Fibroblast of lung (primary cell): ENCODE data around the gene KCNMB3. TPM values are rescaled to one million over a fixed set of nuclear protein-coding genes. Genes with fewer than 3 reads are reported as not detected.

ENCODE experiments used
- DNase-seq, 2 donors: peaks; one replicate each; pipeline versions ENCODE4 v3.0.0 to v3.0.0-alpha.2; 2010; ENCODE audit warnings: low read depth in 2 of 2
- H2AFZ ChIP-seq: 2 replicates; pipeline ENCODE4 v1.5.1; 2012; ENCODE audit warnings: low read length, control low read depth, inconsistent platforms
- H3K27ac ChIP-seq: 2 replicates; pipeline ENCODE4 v1.5.1; 2011; ENCODE audit warnings: low read length, control low read depth; ENCODE audit not compliant: insufficient read depth
- H3K27me3 ChIP-seq: 2 replicates; pipeline ENCODE4 v1.5.1; 2011; ENCODE audit warnings: mild to moderate bottlenecking, low read length; ENCODE audit not compliant: control insufficient read depth, insufficient read depth
- H3K36me3 ChIP-seq: 2 replicates; pipeline ENCODE4 v1.5.1; 2011; ENCODE audit warnings: low read length; ENCODE audit not compliant: control insufficient read depth, insufficient read depth
- H3K4me1 ChIP-seq: 2 replicates; pipeline ENCODE4 v1.5.1; 2011; ENCODE audit warnings: low read length; ENCODE audit not compliant: control insufficient read depth, insufficient read depth; ENCODE audit errors: extremely low read depth
- H3K4me2 ChIP-seq: 2 replicates; pipeline ENCODE4 v1.5.1; 2011; ENCODE audit warnings: low read length, control low read depth; ENCODE audit not compliant: insufficient read depth; ENCODE audit errors: extremely low read depth
- H3K4me3 ChIP-seq, 4 experiments: fragments of 200-600 bp in 1 of 4; sonication (generic) in 1 of 4; replicated peaks in 1 of 4; 2 replicates each; pipeline ENCODE4 v1.5.1; 2011 to 2016; ENCODE audit warnings: low read length in 4 of 4, low read depth in 3 of 4, mild to moderate bottlenecking in 3 of 4, control low read depth in 2 of 4, inconsistent platforms in 1 of 4, mixed read lengths in 1 of 4; ENCODE audit not compliant: insufficient read depth in 1 of 4; ENCODE audit errors: control extremely low read depth in 1 of 4
- H3K79me2 ChIP-seq: 2 replicates; pipeline ENCODE4 v1.5.1; 2012; ENCODE audit warnings: mild to moderate bottlenecking, low read length, inconsistent platforms; ENCODE audit not compliant: control insufficient read depth, insufficient read depth
- H3K9ac ChIP-seq: 2 replicates; pipeline ENCODE4 v1.5.1; 2011; ENCODE audit warnings: mild to moderate bottlenecking, low read length, control low read depth; ENCODE audit not compliant: insufficient read depth
- H3K9me3 ChIP-seq: 2 replicates; pipeline ENCODE4 v1.5.1; 2012; ENCODE audit warnings: low read depth, low read length; ENCODE audit not compliant: control insufficient read depth, insufficient read depth
- H4K20me1 ChIP-seq: 2 replicates; pipeline ENCODE4 v1.5.1; 2011; ENCODE audit warnings: low read length; ENCODE audit not compliant: control insufficient read depth, insufficient read depth; ENCODE audit errors: extremely low read depth
- CTCF ChIP-seq, 2 donors: IDR thresholded peaks in 1 of 2; conservative IDR thresholded peaks in 1 of 2; 1 replicate in 1 of 2; 2 replicates in 1 of 2; pipeline ENCODE4 v1.5.1; 2011 to 2012; ENCODE audit warnings: low read length in 2 of 2, control low read depth in 1 of 2, inconsistent platforms in 1 of 2, low read depth in 1 of 2, mild to moderate bottlenecking in 1 of 2
- EZH2 ChIP-seq: IDR thresholded peaks from 2 replicates; pipeline ENCODE4 v1.5.1; 2012; ENCODE audit warnings: low read length, control low read depth, mild to moderate bottlenecking; ENCODE audit errors: missing control alignments
- polyA plus RNA-seq, 2 donors: library from polyadenylated mRNA; depleted of rRNA in 1 of 2; stranded (reverse) in 1 of 2; unstranded in 1 of 2; fragments of >200 nt; gene quantifications; 2 replicates each; pipeline ENCODE4 v1.2.1, GENCODE V29; 2011 to 2012; ENCODE audit warnings: missing spikeins in 1 of 2
- total RNA-seq: library from RNA; depleted of rRNA; stranded (reverse); fragments of >200 nt; gene quantifications from 2 replicates; pipeline ENCODE4 v1.2.1, GENCODE V29; 2014

Gene KCNMB3
- total and polyA plus RNA-seq, 2 donors (not counting 1 experiment from before 2014, with no cell fraction given): 1.3 to 1.5 TPM

GRCh38 chr3:179297971-179298725 is 47.2 kb upstream of the KCNMB3 start:
- Histone ChIP-seq H3K27me3 (no peaks in the 10 kb centered on the region), H3K9ac (no peak overlapping the region), H3K36me3 (no peaks in the 10 kb centered on the region), H3K4me1 (no peaks in the 10 kb centered on the region), H3K4me3 (no peak overlapping the region), H2AFZ (no peak overlapping the region), H3K27ac (no peak overlapping the region), H4K20me1 (no peaks in the 10 kb centered on the region), H3K9me3 (no peaks in the 10 kb centered on the region), H3K79me2 (no peaks in the 10 kb centered on the region), H3K4me2 (no peak overlapping the region)
- peak in 1 of 2 donors; percentile 21 for DNase-seq
- TF ChIP-seq EZH2: no peak
- no peak for TF ChIP-seq CTCF (conservative IDR thresholded peaks at IDR 0.05 in 1 of 2, IDR thresholded peaks at IDR 0.05 in 1 of 2; ENCODE audit: low read depth in 1 of 2, low read length in 2 of 2)

- peak in 1 of 2 donors; percentile 20 for DNase-seq
Observed at GRCh38 chr3:179292450-179292849, 41.5 kb upstream of the KCNMB3 start.

GRCh38 chr3:179289295-179289694 is 38.4 kb upstream of the KCNMB3 start:
- Histone ChIP-seq H3K4me1 (no peaks in the 10 kb centered on the region), H3K9me3 (no peaks in the 10 kb centered on the region), H3K36me3 (no peaks in the 10 kb centered on the region), H3K9ac (no peak overlapping the region), H3K4me3 (no peak overlapping the region), H3K27me3 (no peaks in the 10 kb centered on the region), H3K4me2 (no peak overlapping the region), H3K27ac (no peak overlapping the region), H2AFZ (no peak overlapping the region), H4K20me1 (no peaks in the 10 kb centered on the region), H3K79me2 (no peaks in the 10 kb centered on the region)
- DNase-seq: no peak
- TF ChIP-seq CTCF (conservative IDR thresholded peaks at IDR 0.05 in 1 of 2, IDR thresholded peaks at IDR 0.05 in 1 of 2; ENCODE audit: low read depth in 1 of 2, low read length in 2 of 2): no peak
- no peak for TF ChIP-seq EZH2

More at GRCh38 chr3:179292450-179292849, 41.5 kb upstream of the KCNMB3 start:
- Histone ChIP-seq H3K9ac (no peak overlapping the region), H3K4me2 (no peak overlapping the region), H2AFZ (no peak overlapping the region), H3K4me3 (no peak overlapping the region), H4K20me1 (no peaks in the 10 kb centered on the region), H3K27ac (no peak overlapping the region), H3K36me3 (no peaks in the 10 kb centered on the region), H3K9me3 (no peaks in the 10 kb centered on the region), H3K27me3 (no peaks in the 10 kb centered on the region), H3K79me2 (no peaks in the 10 kb centered on the region), H3K4me1 (no peaks in the 10 kb centered on the region)
- TF ChIP-seq CTCF (conservative IDR thresholded peaks at IDR 0.05 in 1 of 2, IDR thresholded peaks at IDR 0.05 in 1 of 2; ENCODE audit: low read depth in 1 of 2, low read length in 2 of 2) (no peak), EZH2 (no peak)
